GM21576 (cell line): ENCODE measurements around the gene TMEM59L.
"Not testable (repeated sequence)": the region's sequence is repeated elsewhere in the genome, so short reads cannot be mapped to it uniquely, and the experiment has no call there.

Experiments
- ATAC-seq: cut with Tn5 transposase; IDR thresholded peaks from one replicate; pipeline ENCODE4 v1.9.1; 2021; ENCODE audit warnings: mild to moderate bottlenecking, moderate library complexity; ENCODE audit not compliant: unreplicated experiment

TMEM59L gene

DNA sequence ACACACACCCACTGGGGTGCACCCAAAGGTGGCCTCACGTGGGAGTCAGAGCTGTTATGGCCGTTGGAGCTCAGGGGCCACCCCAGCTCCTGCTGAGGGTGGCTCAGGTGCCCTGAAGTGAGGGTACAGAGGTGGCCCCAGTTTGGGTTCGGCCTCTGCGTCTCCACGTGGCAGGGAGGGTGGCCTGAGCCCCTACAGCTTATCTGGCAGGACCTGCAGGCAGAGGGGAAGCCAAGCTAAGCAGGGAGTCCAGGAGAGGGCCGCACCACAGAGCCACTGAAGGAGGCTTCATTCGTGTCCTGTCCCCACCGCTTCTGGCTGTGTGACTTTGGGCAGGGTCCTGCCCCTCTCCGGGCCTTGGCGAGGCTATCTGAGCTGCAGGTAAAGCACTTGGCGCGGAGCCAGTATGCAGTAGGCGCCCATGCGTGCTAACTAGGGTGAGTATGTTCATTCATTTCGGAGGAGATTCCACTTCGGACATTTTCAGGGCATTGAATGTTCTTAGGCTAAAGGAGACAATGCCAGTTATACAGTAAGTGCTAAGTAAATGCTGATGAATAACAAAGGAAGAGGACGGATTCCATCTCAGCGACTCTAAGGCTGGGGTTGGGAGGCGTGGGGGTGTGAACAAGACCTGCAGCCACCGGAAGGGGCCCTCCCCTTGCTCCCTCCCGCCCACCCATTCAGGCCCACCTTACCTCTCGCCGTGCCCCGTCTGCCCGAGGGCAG lies 19.1 kb upstream of the TMEM59L start:
- no peak for ATAC-seq

DNA sequence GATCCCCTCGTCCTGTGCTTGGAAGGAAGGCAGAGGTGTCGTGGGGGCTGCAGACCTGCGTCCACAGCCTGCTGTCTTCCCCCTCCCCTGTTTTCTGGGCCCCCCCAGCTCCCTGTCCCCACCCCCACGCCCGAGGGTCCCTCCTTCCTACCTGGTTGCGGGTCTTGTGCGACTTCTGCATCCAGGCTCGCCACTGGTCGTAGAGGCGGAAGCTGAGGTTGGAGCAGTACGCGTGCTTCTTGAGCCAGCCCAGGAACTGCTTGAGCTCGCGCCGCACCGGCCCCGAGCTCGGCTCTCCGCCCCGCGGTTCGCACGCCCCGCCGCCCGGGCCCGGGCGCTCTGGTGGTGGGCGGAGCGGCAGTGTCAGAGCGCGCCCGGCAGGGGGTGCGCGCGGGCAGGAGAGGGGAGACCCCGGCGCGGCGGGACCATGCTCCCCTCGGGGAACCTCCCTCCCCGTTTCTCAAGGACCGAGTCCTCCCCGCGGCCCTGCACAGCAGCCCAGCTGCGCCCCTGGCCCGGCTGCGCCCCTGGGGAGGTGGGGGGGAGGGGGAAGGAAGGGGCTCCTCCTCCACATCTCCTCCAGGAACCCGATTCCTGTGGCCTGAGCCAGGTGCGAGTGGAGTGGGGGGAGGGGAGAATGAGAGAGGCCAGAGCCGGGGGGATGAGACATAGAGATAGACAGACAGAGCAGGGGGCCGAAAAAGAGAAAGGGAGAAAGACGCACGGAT lies 18.4 kb upstream of the TMEM59L start:
- ATAC-seq = no peak

DNA sequence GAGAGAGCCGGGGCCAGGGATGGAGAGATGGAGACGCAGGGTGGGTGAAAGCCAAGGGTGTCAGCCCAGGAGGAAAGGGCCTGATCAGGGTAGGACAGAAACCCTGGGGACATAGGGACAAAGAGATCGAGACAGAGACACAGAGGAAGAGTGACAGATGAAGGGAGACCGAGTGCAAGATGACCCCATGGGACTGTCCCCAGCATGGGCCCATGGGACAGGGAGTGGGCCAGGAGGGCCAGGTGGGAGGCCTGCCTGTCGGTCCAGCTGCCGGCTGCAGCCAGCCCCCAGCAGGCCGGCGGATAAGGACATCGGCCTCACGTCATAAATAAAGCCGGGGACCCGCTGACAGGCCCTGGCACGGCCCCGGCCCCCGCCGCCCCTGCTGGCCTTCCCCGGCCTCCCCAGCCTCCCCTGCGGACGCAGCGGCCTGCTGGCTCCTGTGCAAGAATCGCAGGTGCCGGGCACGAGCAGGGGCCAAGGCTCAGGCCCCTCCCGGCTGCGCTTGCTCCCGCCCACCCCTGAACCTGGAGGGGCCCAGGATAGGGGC lies 17.8 kb upstream of the TMEM59L start:
- no peak for ATAC-seq

DNA sequence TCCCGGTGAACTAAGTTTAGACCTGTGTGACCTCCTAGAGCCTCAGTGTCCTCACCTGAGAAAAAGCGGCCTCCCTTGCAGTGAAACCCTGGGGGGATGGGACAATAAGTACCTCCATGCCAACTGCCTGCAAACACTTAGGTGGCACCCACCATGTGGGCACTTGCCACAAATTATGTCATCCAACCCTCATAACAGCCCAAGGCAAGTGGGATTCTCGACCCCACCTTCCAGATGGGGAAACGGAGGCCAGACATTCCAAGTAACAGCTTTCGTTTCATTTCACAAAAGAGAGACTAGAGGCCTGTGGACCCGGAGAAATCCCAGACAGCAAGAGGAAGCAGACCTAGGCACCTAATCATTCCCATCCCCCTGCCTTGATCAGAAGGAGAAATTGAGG lies 17.2 kb upstream of the TMEM59L start:
- no peak for ATAC-seq

DNA sequence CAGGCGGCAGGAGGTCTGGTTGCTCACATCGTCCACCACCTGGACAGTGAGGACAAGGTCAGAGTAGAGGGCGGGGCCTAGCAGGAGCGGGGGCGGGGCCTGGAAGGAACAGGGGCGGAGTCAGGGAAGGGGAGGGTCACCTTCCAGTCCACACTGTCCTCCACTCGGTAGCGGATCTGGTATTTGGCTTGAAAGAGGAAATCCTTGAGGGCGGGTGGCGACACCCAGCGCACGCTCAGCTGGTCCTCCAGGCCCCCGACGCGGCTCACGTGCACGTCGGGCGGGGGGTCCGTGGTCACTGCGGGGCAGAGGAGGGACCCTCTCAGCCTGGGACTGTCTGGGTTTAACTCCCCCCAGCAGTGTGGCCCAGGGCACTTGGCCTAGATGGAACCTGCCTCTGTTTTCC lies 15.9 kb upstream of the TMEM59L start:
- ATAC-seq = no peak

DNA sequence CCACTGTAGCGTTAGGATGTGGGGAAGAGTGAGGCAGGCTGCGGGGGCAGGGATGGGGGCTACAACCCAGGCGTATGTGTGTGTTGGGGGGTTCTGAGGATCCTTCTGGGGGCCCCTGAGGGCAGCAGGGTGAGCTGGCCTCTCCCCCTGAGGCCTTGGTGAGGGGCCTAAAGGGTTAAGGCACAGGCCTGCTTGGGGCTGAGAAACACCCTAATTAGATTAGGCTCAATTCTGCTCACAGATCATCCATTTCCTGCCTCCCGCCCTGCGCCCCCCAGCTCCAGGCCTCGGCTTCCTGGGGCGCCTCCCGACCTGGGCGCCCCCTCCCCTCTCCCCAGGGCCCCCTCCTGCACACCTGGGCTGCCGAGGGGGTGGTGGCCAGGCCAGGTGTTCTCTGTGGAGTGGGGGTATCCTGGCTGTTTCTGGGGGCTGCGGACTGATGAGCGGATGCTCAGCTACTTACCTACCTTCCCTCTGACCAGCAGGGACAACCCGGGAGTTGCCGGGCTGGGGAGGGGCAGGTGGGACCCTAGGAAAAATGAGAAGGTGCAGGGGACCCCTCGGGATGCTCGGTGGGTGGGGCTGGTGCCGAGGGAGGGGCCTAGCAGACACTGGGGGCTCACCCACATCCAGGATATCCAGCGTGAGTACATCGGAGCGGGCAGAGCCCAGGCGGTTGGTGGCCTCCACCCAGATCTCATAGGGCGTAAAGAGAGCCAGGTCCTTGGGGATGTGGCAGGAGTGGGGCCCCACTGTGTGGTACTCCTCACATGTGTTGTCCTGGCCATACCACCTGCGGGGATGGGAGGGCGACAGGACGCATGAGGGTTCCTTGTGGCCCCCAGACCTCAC lies 14.6 kb upstream of the TMEM59L start:
- ATAC-seq = no peak

DNA sequence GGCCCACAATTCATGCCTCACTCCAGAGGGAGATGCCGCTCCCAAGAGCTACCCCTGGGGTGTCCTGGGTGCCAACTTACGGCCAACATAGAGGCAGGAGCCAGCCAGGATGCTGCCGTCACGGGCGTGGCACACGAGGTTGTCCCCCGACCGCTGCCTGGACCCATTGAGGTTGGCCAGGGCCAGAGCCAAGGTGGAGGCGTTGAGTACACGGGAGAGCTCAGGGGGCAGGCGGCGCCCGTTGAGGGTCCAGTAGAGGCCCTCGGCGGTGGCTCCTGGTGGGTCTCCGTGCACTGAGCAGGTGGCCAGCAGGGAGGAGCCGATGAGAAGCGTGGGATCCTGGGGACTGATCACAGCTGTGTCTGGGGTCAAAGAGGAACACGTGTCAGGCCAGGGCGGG lies 13.2 kb upstream of the TMEM59L start:
- no peak for ATAC-seq

DNA sequence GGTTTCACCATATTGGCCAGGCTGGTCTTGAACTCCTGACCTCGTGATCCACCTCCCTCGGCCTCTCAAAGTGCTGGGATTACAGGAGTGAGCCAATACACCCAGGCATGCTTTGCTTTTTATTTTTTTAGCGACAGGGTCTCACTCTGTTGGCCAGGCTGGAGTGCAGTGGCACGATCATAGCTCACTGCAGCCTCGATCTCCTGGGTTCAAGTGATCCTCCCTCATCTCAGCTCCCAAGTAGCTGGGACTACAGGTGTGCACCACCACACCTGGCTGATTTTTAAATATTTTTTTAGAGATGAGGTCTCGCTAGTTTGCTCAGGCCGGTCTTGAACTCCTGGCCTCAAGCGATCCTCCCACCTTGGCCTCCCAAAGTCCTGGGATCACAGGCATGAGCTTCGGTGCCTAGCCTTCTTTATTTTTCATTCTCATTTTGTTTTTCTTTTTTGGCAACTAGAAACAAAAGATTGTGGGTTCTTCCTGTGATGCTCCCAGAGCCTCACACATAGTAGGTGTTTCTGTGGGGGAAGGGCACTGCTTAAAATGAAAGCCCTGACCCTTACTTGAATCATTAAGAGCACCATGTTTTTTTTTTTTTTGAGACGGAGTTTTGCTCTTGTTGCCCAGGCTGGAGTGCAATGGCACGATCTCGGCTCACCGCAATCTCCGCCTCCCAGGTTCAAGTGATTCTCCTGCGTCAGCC lies 11.8 kb upstream of the TMEM59L start:
- not testable (repeated sequence) for ATAC-seq

DNA sequence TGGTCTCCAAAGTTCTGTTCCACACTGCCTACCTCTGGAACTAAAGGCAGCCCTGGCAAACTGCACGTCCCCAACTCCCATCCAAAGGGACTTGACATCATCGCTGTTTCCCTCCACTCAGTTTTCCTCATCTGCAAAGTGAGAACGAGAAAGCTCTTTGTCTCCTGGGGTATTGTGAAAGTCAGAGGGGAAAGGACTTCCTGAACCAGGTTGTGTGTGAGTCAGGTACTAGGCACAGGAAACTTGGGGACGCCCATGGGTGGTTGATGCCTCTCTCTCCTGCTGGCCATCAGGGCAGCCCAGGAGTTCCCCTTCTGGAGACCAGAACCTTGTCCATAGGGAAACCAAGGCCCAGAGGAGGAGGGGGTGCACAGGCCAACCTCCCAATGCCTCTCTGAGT lies 10.8 kb upstream of the TMEM59L start:
- ATAC-seq = no peak

DNA sequence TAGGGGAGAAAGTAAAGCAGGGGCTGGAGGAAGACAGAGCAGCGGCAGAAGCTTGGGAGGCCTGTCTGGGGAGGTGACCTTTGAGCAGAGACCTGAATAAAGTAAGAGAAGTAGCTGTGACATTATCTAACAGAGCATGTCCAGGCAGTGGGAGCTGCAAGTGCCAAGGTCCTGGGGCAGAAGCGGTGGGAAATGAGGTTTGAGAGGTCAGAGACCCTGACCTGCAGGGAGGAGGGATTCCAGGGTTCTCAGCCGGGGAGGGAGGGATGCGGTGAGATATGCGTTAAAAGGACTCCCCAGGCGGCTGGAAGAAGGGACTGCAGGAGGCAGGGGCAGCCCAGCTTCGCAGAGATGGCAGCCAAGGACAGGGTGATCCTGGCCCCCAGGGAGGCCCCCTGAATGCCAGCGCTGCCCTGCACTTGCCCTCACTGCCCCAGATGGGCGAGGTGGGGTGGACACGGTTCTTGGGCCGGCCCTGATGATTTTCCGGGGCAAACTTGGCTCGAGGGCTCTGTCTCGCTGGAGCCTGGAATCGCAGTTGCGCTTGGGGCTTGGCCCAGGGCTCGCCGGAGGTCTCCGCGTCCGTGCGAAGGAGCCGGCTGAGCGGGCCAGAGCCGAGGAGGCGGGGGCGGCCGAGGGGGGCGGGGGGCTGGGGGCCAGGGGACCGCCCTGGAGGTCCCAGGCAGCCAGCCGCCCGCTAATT lies 9.3 kb upstream of the TMEM59L start:
- ATAC-seq = no peak

DNA sequence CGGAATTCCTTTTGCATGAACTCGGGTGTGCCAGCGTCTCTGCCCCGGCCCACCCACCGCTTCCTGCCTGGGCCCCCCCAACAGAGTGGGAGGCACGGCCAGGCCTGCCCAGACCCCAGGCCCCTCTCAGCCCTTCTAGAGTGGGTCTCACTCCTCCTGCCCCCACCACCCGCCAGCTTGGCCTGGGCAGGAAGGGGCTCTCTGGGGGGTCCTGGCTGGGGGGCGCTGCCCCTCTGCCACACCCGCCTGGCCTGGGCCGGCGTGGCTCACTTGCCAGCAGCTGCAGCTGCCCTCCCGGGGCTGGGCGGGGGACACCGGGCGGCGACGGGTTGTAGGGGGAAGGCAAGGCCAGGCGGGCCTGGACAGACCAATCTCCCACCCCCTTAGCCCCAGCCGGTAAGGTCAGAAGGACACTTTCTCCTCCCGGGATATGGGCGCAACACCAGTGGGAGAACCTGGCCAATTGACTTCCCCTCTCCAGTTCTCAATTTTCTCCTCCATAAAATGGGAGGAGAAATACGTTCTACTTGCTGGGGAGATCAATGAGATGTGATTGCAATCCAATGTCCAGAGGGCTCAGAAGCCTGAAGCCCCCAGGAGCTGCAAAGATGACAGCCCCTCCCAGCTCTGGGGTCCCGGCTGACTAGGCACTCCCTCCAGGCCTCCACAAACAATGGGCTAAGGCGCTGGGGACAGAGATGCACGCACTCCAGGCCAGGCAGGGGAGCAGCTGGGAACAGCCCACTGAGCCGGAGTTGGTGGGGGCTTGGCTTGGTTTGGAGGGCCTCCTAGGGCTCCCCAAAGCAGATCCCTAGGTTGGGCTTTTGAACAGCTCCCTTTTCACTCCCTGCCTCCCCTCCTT lies 8.5 kb upstream of the TMEM59L start:
- ATAC-seq = no peak

DNA sequence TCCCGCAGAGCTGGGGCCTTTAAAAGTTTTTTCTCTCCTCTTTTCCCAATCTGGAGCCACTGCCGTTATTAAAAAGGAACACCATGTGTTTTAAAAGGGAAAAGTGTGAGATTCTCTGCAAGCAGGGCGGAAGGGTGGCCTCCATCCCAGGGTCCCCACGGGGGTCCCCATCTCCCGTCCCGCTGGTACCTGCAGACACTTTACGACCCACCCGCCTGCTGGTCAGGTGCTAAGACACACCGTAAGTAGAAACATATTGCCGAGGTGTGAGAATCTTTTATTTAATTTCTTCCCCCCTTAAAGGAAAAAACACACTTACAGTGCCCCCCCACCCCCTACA lies 7.9 kb upstream of the TMEM59L start:
- ATAC-seq = no peak

DNA sequence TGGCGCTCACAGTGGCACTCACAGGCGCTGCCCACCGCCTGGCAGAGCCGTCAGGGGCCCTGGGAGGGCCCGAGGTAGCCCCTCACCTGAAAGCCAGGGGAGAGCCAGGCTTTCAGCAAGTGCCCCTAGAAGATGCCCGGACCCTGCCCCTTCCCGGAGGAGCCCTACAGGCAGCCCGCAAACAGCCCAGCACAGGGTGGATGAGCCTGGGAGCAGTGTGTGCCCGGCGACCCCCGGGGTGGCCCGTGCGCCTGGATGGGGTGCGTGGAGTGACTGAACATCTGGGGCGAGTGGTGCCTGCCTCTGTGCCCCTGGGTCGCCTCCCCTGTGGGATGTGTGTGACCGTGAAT lies 7.5 kb upstream of the TMEM59L start:
- no peak for ATAC-seq

DNA sequence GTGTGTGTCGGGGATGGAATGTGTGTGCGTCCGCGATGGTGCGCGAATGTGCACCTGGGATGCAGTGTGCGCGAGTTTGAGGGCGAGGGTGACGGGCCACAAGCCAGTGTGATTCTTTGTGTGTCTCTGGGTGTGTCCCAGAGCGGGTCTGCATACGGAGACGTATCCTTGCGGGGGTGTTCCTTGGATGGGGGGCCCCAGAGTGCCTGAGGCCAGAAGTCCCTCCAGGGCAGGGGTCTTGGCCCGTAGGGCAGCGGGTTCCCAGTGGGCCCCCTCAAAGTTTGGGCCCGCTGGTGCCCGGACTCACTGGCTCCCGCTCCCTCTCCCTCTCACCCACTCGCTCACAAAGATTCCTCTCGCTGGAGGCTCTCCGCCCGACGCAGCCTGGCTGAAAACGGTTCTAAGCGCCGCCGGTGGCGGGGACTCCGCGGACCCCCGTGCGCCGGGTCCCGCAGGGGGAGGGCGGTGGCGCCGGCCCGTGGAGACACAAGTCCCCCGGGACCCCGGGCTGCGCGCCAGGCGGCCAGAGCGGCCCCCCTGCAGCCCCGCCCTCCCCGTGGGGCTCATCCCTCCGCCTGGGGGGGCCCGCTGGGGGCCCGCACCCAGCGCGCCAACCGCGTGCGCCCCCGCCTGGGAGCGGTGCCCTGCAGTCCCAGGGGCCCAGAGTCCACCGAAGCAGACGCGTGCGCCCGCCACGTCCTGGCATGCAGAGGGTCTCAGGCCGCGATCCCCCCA lies 7.0 kb upstream of the TMEM59L start:
- no peak for ATAC-seq

DNA sequence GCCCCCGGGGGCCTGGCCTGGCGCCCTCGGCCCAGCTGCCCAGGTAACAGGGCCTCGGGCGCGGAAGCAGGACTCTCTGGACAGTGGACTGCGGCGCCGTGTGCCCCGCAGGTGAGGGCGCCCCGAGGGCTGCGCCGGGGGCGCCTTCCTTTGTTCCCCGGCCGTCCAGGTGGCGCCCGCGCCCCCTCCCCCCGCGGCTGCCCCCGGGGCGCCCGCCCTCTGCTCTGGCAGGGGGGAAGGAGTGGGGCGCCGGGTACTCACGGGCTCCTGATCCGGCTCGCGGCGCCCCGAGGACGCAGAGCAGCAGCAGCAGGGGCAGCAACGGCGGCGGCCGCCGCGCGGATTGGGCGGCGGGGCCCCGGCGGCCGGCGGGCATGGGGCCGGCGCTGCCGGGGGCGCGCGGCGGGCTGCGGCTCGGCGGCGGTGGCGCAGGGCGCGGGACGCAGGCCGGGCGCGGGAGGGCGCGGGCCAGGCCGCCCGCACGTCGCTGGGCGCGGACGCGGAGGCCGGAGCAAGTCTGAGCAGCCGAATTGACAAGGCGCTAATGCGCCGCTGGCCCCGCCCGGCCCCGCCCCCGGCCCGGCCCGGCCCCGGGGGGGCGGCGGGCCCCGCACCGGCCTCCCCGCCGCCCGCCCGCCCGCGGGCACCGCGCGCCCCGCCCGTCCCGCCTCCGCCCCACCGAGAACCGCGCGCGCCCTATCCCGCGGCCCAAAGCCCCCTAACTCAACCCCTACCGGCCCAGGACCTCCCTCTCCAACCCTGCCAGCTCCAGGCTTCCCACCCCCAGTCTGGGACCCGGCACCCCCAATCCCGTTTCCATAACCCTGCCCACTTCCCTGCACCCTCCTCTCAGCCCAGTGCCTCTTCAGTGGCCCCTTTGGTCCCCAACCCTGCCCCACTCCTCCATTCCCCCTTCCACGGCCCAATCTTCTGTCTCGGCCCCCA lies 6.1 kb upstream of the TMEM59L start, which contains the start of gene CRLF1:
Gene CRLF1 (minus strand): TSS at position 519 of the 945 bp plus-strand sequence. CDS start 143 bp downstream, at position 376.
- no peak for ATAC-seq

DNA sequence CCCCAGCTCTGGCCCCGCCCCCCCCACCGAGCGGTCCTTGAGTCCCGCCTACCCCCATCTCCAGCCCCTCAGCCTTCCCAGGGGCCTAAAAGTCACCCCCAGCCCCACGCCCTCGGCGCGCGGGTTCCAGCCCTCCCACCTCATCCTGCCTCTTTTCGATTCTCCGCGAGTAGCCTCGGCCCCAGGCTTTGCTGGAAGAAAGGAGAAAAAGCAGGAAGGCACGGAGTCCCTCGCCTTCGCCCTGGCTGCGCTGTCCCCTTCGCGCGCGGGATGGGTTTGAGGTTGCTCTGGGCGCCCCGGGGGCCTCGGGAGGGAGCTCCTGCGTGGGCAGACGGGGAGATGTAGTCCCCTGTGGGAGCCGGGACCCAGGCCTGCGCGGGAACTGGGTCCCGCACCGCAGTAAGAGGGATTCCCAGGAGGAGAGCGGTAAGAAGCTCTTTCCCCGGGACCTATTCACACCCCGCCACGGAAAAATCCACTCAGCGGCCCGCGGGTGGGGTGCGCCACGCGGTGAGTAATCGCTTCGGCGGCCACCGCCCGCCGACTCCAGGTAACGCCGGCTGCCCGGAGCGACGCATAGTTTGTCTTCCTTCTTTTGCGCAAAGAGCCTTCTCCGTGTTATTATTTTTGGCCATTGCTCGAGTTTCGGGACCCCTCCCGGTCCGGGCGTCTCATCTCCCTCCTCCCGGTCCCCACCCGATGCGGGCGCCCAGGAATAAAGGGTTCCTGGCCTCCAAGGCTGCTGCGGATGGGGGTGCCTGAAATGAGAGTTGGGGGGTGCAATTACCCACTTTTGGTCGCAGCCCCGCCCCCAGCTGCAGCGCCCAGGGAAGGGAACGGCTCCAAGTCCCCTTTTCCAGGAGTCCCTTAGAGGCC lies 5.2 kb upstream of the TMEM59L start:
- no peak for ATAC-seq
